ENCODE measurements around the gene BMP3.

DNA sequence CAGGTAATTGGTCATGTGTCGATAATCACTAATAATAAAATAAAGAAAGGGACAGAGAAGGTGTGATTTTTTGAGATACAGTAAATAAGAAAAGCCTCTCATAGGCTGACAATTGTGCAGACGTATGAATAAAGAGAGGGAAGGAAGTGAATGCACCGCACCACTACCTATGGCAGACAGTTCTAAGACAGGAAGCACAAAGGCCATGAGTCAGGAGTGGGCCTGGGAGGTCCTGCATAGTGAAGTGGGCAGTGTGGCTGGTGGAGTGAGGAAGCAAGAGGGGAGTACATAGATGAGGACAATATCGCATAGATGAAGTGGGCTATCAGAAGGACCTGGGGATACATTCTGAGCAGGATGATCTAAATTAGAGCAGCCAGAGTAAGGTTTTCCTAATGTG, 75.6 kb downstream of the BMP3 start:
- TF ChIP-seq, protein P1, sequence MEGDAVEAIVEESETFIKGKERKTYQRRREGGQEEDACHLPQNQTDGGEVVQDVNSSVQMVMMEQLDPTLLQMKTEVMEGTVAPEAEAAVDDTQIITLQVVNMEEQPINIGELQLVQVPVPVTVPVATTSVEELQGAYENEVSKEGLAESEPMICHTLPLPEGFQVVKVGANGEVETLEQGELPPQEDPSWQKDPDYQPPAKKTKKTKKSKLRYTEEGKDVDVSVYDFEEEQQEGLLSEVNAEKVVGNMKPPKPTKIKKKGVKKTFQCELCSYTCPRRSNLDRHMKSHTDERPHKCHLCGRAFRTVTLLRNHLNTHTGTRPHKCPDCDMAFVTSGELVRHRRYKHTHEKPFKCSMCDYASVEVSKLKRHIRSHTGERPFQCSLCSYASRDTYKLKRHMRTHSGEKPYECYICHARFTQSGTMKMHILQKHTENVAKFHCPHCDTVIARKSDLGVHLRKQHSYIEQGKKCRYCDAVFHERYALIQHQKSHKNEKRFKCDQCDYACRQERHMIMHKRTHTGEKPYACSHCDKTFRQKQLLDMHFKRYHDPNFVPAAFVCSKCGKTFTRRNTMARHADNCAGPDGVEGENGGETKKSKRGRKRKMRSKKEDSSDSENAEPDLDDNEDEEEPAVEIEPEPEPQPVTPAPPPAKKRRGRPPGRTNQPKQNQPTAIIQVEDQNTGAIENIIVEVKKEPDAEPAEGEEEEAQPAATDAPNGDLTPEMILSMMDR (conservative IDR thresholded peaks at IDR 0.05), result no peak
- no peak for TF ChIP-seq ZFX (IDR thresholded peaks at IDR 0.05)

All from C4-2B (cell line).